Heart left ventricle (tissue), 16 donors: ENCODE results near the gene NEFH. TPM values are rescaled to one million over a fixed set of nuclear protein-coding genes. Genes with fewer than 3 reads are reported as not detected.

Source experiments
- ATAC-seq, 4 donors: fragments of 200-7000 bp; cut with Tn5 transposase; one replicate each; pipeline ENCODE4 v1.9.1; 2020 to 2022; ENCODE audit warnings: moderate library complexity in 4 of 4, mild to moderate bottlenecking in 3 of 4, moderate number of reproducible peaks in 1 of 4
- DNase-seq, 5 donors: peaks; one replicate each; pipeline ENCODE4 v3.0.0-alpha.2; 2020
- H3K27ac ChIP-seq, 12 donors: fragments of 200-600 bp; sonication (generic) in 4 of 12; one replicate each; pipeline versions ENCODE4 v1.5.0 to v1.8.0; 2016 to 2022; ENCODE audit warnings: mild to moderate bottlenecking in 2 of 12
- H3K27me3 ChIP-seq, 9 donors: fragments of 200-600 bp; sonication (generic) in 2 of 9; one replicate each; pipeline versions ENCODE4 v1.5.1 to v1.8.0; 2016 to 2022; ENCODE audit warnings: mild to moderate bottlenecking in 3 of 9
- H3K36me3 ChIP-seq, 9 donors: fragments of 200-600 bp; sonication (generic) in 2 of 9; one replicate each; pipeline versions ENCODE4 v1.5.0 to v1.8.0; 2018 to 2022; ENCODE audit warnings: mild to moderate bottlenecking in 2 of 9
- H3K4me1 ChIP-seq, 12 donors: fragments of 200-600 bp; sonication (generic) in 4 of 12; one replicate each; pipeline versions ENCODE4 v1.5.0 to v1.8.0; 2016 to 2022; ENCODE audit warnings: mild to moderate bottlenecking in 3 of 12
- H3K4me3 ChIP-seq, 12 donors: fragments of 200-600 bp; sonication (generic) in 4 of 12; one replicate each; pipeline versions ENCODE4 v1.5.0 to v1.8.0; 2017 to 2022; ENCODE audit warnings: mild to moderate bottlenecking in 9 of 12, moderate library complexity in 4 of 12
- H3K9me3 ChIP-seq, 12 donors: fragments of 200-600 bp; sonication (generic) in 4 of 12; one replicate each; pipeline versions ENCODE4 v1.5.0 to v1.8.0; 2016 to 2022; ENCODE audit warnings: mild to moderate bottlenecking in 1 of 12
- POLR2A ChIP-seq, 2 donors: fragments of 450-650 bp; IDR thresholded peaks; one replicate each; pipeline ENCODE4 v1.6.1; 2017; ENCODE audit warnings: antibody characterized with exemption in 2 of 2, mild to moderate bottlenecking in 2 of 2, moderate library complexity in 2 of 2
- WGBS, 4 donors: extraction: QIAGEN DNeasy Blood & Tissue Kit in 2 of 4; methylation state at CpG; one replicate each; pipeline versions ENCODE4 v1.1.5 to v1.1.7; 2013 to 2018; 5-methylcytosine and 5-hydroxymethylcytosine counted together
- intact Hi-C, 10 donors: fragments of 100-400 bp; cut with DNase I; formaldehyde crosslinking; loops; one replicate each; pipeline versions ENCODE4 v1.11.1 to v1.14.2; 2022
- polyA plus RNA-seq, 2 donors: library from polyadenylated mRNA; stranded (reverse); fragments of 200-250 nt; gene quantifications; one replicate each; pipeline ENCODE4 v1.2.3, GENCODE V29; 2013
- total RNA-seq, 9 donors: library from RNA; depleted of rRNA in 2 of 9; stranded (reverse); fragments of >200 nt in 2 of 9; fragmentation: NEBNext Ultra II Directional in 3 of 9; extraction: Animal tissue kit (Norgen Biotek cat#: 25700) in 3 of 9; gene quantifications; one replicate each; pipeline versions ENCODE4 v1.1.0 to v1.2.4, GENCODE V29; 2016 to 2023
- TF ChIP-seq, protein P1 (sequence below), 12 donors: fragments of 200-600 bp; sonication (generic) in 4 of 12; IDR thresholded peaks; one replicate each; pipeline versions ENCODE4 v1.5.0 to v1.8.0; 2018 to 2022; ENCODE audit warnings: antibody characterized with exemption in 12 of 12, mild to moderate bottlenecking in 5 of 12
- donor health status: ischemic (EF 13 %, LVEDD 7.1; RV severe dilation, severe dysfunction).
- donor health status: healthy with polysubstance abuse.
- donor health status: DM: no; HTN: yes; CAD: no.
- donor health status: DM: no; HTN: no; CAD: no.
- donor health status: ischemic (EF 25% LVEDD 6.9; RV normal size, moderate dysfunction).
- donor health status: ischemic (EF 25% LVEDD 5.7; RV mildly dilated, moderate dysfunction).
- donor health status: healthy.
- donor health status: DM: yes; HTN: yes; CAD: no.
- donor health status: ischemic (EF 35%, LVEDD 5.7; RV mildly dilated, moderate dysfunction).
- donor health status: nonischemic (EF 11% LVEDD 7.7; RV severe dilation, severe dysfunction).
- donor health status: DM: yes; HTN: yes; CAD: no.
- donor health status: PGD.
- donor health status: ischemic (EF 29% LVEDD 5.4; RV normal size, mild dysfunction).
- donor health status: nonischemic (EF 23%, LVEDD 6.1; RV moderate dilation, normal function).

NEFH gene
- total and polyA plus RNA-seq, 11 donors = 0.07 to 0.51 (median 0.13) TPM; not detected in 1

GRCh38 chr22:29458551-29458950 lies 21.5 kb upstream of the NEFH start:
- intact Hi-C loops = no loop called here
- no peak for TF ChIP-seq POLR2A (IDR thresholded peaks at IDR 0.05)
- TF ChIP-seq, protein P1, sequence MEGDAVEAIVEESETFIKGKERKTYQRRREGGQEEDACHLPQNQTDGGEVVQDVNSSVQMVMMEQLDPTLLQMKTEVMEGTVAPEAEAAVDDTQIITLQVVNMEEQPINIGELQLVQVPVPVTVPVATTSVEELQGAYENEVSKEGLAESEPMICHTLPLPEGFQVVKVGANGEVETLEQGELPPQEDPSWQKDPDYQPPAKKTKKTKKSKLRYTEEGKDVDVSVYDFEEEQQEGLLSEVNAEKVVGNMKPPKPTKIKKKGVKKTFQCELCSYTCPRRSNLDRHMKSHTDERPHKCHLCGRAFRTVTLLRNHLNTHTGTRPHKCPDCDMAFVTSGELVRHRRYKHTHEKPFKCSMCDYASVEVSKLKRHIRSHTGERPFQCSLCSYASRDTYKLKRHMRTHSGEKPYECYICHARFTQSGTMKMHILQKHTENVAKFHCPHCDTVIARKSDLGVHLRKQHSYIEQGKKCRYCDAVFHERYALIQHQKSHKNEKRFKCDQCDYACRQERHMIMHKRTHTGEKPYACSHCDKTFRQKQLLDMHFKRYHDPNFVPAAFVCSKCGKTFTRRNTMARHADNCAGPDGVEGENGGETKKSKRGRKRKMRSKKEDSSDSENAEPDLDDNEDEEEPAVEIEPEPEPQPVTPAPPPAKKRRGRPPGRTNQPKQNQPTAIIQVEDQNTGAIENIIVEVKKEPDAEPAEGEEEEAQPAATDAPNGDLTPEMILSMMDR (IDR thresholded peaks at IDR 0.05) = no peak
- Histone ChIP-seq H3K4me3 (no peak overlapping the region), H3K36me3 (no peaks in the 10 kb centered on the region), H3K4me1 (no peaks in the 10 kb centered on the region), H3K9me3 (no peaks in the 10 kb centered on the region), H3K27ac (no peak overlapping the region), H3K27me3 (no peaks in the 10 kb centered on the region)
- DNase-seq = no peak
- no peak for ATAC-seq

DNA sequence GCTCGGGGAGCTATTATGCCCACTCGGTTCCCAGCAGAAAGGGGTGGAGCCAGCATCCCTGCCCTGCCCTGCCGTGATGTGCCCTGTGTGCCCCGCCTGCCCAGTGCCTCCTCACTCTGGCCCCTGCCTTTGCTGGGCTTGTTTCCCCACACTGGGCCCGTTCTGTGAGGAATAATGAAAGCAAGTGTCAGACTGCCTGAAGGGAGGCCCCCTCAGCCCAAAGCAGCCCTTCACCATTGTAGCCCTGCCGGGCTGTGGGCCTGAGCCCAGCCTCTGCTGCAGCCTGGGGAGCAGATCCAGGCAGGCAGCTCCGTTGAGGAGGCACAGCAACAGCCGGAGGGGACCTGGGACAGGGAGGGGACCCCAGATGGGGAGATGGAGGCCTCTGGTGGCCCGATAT lies 20.2 kb upstream of the NEFH start:
- ATAC-seq (no peak), DNase-seq (no peak)
- Histone ChIP-seq H3K9me3 (no peaks in the 10 kb centered on the region), H3K27ac (no peak overlapping the region), H3K36me3 (no peaks in the 10 kb centered on the region), H3K4me1 (no peaks in the 10 kb centered on the region), H3K27me3 (no peaks in the 10 kb centered on the region), H3K4me3 (no peak overlapping the region)
- intact Hi-C loops = no loop called here
- no peak for TF ChIP-seq POLR2A (IDR thresholded peaks at IDR 0.05)
- TF ChIP-seq, protein P1 (IDR thresholded peaks at IDR 0.05) = no peak
- WGBS, 4 donors = 64 to 69% (median 68%) methylated on average over 5 to 9 of the region's 9 CpGs

DNA sequence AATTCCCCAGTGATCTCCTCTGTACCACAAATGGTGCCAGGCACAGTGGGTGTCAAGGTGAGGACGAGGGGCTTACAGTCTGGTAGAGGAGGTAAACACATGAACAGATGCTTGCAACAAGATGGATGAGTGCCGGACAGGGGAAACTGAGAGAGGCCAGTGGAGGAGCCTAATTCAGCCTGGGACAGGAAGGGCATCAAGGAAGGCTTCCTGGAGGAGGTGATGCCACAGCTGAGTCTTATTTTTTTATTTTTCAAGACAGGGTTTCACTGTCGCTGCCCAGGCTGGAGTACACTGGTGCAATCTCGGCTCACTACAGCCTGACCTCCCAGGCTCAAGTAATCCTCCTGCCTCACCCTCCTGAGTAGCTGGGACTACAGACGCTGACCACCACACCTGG lies 18.8 kb upstream of the NEFH start:
- DNase-seq = no peak
- Histone ChIP-seq H3K4me3 (no peak overlapping the region), H3K36me3 (no peaks in the 10 kb centered on the region), H3K4me1 (no peaks in the 10 kb centered on the region), H3K27me3 (no peaks in the 10 kb centered on the region), H3K9me3 (no peaks in the 10 kb centered on the region), H3K27ac (no peak overlapping the region)
- 78 to 89% (median 86%) methylated on average over 5 of the region's 5 CpGs for WGBS, 4 donors
- TF ChIP-seq, protein P1 (IDR thresholded peaks at IDR 0.05) = no peak
- no peak for TF ChIP-seq POLR2A (IDR thresholded peaks at IDR 0.05)
- intact Hi-C loops = no loop called here
- no peak for ATAC-seq

GRCh38 chr22:29463629-29464028 lies 16.4 kb upstream of the NEFH start:
- intact Hi-C loops = no loop called here
- no peak for DNase-seq
- Histone ChIP-seq H3K36me3 (no peaks in the 10 kb centered on the region), H3K27me3 (peaks cover 0 to 4% (median 0%) of the 10 kb centered on the region in 9 donors), H3K4me3 (no peak overlapping the region), H3K9me3 (no peaks in the 10 kb centered on the region), H3K27ac (no peak overlapping the region), H3K4me1 (no peaks in the 10 kb centered on the region)
- ATAC-seq = no peak
- TF ChIP-seq, protein P1 (IDR thresholded peaks at IDR 0.05) = no peak
- TF ChIP-seq POLR2A (IDR thresholded peaks at IDR 0.05) = no peak
- WGBS, 4 donors = 75 to 89% (median 79%) methylated on average over 6 to 7 of the region's 7 CpGs
